IPS DF 19.7 (cell line): ENCODE results near the gene SORCS3.

Experiments used
- DNase-seq: peaks from one replicate; pipeline ENCODE4 v3.0.0-alpha.2; 2013; ENCODE audit warnings: low read depth, low spot score

The SORCS3 gene

DNA sequence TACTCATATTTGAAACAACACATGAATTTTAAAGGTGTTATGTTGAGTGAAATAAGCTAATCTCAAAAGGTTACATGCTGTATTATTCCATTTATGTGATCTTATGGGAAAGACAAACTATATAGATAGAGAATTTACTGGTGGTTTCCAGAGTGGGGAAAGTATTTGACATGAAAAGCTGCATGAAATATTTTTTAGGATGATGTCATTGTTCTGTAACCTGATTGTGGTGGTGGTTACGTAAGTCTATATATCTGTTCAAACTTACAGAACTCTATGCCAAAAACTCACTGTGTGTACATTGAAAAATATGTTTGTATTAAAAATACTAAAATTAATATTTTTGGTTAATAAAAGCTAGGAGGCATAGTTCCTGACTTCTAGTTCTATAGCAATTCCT is 453.0 kb downstream of the SORCS3 start:
- no peak for DNase-seq

DNA sequence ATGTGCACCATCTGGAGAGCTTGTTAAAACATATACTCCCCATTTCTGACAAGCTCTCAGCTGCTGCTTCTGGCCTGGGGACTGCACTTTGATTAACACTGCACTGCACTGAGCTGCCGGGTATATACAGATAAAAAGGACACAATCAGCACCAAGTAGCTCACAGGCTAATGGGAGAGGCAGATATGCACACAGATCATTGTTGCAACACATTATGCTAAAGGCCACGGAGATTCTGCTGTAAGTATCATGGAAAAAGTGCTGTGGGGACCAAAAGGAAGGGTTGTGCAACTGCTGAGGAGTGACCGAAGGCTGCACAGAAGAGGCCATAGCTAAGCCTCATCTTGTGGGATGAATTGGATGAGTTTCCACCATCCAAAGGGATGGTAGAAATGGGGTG is 455.2 kb downstream of the SORCS3 start:
- DNase-seq, result no peak

DNA sequence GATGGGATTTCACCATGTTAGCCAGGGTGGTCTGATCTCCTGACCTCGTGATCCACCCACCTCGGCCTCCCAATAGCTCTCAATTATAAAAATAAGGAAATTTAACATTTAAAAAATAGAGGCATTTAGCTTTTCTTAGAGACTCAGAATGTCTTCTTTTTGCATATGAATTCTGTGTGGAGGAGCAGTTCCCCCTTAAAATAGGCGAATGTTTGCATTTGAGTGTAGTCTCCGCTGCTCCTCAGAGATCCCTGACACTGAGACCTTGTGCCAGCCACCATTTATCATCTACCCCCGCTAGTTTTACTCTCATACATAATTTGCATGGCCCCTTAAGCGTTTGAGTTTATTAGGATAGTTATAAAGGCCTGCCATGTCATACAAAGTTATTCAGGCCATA is 461.9 kb downstream of the SORCS3 start:
- DNase-seq, result no peak

DNA sequence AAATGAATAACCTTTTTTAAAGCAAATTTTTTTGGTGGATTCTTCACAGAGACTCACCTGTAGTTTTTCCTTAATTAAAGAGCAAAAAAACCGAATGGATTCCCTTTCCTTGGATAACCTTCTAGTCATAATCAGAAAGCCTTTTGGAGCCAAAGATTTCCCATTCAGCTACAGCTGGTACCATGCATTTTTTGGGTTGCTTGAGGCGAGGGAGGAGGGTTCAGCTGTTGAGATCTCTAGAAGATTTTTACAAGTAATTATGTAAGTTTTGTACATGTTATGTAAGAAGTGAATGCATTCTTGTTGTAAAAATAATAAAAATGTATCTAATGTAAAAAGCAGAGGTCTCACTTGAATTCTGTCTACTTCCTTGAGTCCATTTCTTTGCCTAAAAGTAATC is 463.2 kb downstream of the SORCS3 start:
- no peak for DNase-seq

DNA sequence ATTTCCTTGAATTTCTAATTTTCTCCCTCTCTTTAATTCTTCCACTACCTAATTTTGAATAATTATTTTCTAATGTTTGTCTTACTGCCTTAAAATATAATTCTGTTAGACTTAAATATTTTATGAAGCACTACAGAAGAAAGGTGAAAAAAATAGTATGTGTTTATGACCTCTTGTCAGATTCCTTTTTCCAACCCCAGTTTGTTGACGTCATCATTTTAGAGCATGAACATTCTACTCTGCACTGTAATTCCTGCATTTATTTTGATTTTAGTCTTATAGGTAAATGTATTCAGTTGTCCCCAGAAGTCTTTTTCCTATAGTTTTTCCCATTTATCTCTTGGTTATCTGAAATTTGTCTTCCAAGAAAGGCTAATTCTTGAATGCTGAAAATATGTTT is 468.1 kb downstream of the SORCS3 start:
- no peak for DNase-seq

DNA sequence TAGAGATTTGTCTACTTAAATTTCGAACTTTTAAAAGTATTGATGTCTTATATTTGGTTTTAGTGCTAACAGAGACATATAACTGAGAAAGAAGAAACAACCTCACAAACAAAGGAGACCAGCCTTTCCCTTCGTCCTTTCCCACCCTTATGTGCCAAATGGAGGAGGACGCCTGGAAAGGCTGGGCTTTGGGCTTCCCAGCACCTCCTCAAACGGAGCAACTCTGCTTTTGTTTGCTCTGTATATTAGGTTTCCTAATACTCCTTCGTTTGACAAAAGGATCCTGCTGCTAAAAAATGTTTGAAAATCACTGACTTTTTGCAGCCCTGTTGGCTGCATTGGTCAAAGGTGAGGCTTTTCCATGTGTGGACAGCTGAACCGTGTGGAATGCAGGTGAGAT is 471.8 kb downstream of the SORCS3 start:
- DNase-seq, result no peak

DNA sequence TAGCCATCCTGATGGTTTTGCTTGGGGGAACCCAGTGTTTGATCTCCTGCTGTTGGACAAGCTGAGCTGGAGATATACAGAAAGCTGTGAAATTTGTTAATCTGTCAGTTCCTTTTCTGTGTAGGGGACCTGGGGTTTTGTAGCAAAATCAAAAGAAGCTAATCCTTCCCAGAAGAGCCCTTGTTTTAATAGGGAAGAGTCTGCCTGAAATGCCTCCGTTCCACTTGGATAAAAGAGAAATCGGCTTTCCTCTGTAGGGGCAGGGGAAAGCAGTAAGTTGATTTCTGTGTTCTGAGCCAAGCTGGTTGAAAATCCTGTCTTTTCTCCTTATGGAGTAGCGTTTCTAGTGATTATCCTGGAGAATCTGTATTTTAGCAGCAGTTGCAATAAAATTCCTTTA is 472.6 kb downstream of the SORCS3 start:
- DNase-seq, result no peak

DNA sequence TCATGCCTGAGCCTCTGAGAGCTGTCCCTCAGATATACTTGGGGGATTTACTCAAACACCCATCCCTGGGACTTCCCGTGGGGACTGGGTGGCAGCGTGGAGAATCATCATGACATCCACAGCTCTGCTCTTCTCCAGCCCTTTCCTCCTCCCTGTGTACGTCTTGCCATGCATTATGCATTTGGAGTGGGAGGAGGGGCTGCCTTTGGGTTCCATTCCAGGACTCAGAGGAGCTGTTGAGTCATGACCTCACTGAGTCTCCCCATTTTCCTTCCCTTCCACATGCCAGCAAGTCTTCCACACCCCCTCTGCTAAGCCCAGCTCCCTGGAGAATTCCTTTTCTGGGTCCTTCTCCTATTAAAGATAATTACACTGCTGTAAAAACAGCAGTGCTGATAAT is 480.7 kb downstream of the SORCS3 start:
- DNase-seq, result no peak

DNA sequence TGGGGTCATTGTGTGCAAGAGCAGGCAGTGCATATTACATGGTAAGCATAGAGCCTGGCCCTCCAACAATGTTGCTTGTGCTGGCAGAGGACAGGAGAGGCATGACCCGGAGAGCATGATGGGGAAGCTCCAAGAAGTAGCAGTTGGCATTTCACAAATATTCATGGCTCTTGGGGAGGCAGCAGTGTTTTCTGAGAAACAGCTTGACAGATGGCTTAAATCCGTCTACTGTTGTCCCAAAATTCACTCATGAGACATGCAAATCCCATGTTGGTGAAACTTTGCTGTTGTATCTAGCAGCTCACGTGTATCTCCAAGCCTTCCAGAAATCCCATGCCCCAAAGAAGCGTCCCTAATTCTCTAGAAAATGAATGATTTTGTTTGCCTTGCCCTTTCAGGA is 487.0 kb downstream of the SORCS3 start:
- DNase-seq, result no peak

DNA sequence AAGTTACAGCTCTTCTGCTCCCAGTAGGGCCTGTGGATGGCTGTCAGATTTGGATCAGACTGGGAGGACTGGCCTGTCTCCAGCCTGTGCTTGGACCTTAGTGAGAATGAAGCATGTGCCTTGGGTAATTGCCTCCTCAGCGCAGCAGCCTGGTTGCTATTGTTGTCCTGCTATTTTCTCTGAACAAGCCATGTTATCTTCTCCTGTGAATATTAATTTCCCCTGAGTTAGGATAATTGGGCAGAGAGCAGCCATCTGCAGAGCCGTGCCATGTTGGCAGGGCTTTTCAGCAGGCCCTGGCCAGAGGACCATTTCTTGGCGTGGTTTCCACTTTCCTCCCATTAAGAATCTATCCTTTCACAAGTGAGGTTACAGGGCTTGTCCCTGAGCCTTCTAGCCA is 497.3 kb downstream of the SORCS3 start:
- no peak for DNase-seq

DNA sequence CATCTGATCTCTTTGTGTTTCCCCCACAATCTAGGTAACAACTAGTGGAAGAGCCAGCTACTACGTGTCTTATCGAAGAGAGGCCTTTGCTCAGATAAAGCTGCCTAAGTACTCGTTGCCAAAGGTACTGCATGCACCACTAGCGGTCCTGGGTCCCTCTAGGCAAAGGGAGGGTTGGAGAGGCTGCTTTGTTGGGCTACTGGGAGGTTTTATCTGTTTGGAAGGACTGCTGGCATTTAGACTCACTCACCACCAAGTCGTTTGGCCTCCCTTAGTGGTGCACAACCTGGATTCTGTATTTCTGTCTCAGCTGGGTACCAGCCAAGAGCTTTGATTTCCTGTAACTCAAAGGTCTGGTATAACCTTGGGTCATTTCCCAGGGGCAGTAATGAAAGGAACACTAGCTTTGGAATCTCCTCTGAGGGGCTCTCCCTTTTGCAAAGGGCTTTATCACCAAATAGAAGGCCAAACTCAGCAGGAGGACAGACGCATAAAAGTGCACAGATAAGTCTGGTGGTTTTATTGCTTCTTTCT is 498.3 kb downstream of the SORCS3 start:
- DNase-seq, result no peak

DNA sequence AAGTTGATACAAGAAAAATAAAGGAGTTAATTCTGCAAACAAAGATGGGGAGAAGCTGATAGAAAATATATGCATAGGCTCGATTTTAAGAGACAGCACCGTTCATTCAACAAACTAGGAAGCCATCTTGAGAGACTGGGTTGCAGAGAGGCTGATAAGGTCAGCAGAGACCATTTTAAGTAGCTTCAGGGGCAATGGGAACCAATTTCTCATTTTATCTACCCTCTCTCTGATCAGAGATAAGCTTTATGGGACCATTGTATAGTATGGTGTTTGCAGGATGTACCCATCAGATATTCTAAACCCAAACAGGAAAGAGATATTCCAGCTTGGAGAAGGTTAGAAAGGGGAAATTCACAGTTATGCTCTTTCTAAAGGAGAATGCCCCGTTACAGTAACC is 499.5 kb downstream of the SORCS3 start:
- DNase-seq, result no peak

DNA sequence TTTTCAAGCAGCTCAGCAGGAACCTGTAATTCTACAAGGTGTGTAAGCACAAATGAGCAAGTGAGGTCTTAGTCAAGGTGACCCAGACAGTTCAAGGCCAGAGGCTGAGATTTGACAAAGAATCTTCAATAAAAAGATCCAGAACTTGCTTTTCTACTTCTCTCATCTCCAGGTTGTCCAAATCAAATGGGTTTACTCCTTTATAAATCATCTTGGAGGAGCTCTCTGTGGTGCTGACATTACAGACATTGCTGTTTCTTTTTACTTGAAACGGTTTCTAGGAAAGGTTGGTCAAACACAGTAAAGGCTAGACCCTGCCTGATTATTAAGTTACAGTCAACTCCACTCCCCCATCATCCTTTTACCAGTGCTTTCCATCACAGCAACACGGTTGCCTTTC is 504.6 kb downstream of the SORCS3 start:
- no peak for DNase-seq

DNA sequence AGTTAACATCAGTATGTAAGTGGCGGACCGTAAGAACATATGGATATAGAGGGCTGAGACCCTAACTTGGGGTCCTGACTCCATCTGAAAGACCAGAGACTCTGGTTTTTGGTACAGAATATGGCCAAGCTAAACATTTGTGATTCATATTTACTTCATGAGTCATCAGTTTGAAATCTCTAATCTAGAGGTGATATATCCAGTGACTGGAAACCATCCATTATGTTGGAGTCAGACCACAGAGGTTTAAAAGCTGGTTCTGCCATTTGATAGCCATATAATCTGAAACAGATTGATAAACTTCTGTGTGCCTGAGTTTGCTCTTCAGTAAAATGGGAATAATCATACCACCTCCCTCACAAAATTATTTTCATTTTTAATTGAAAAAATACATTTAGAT is 505.3 kb downstream of the SORCS3 start:
- DNase-seq, result no peak

DNA sequence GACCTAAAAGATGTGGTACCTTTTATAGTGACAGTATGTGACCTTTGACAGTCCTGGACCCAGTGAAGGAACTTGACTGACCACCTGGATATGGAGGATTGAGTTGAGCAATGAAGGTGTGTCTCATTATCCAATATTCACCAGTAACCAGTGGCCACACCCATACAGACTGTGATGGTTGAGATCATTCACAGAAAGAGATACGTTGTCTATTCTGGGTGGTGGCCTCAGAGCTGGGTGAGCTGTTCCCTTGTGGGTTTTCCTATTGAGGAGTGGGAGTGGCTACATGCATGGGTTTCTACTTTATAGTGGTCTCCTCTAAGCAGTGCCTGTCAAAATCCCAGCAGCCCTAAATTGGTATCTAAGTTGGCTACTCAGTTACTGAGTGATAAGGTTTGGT is 507.4 kb downstream of the SORCS3 start:
- DNase-seq, result no peak

DNA sequence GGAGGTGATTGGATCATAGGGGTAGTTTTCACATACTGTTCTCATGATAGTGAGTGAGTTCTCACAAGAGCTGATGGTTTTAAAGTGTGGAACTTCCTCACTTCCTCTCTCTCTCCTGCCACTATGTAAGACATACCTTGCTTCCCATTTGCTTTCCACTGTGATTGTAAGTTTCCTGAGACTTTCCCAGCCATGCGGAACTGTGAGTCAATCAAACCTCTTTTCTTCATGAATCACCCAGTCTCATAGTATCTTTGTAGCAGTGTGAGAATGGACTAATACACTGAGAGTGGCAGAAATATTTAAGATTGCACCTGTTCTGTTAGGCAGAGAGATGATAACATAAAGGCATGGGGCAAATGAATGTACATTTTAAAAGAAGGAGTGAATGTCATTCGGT is 507.8 kb downstream of the SORCS3 start:
- DNase-seq, result no peak

DNA sequence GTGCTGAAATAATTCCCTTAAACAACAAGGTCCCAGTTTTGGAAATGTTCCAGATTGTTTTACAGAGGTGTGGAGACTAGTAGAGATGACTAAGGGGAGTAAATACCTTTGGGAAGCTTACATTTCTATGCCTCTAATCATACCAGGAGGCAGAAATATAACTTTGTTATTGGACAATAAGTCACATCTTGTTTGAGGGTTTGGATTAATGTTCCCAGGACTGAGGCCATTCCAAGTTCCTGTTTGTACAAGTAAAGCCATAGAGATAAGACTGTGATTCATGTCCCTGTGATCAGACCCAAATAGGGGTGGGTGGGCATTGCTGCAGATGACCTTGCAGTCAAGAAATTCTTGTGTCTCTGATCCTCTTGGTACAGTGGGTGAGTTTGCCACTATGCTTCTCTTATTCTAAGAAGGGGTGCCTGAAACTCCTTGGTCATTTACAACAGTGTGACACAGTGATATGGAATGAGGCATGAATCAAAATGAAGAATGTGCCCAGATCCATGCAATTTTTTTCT is 508.3 kb downstream of the SORCS3 start:
- no peak for DNase-seq

DNA sequence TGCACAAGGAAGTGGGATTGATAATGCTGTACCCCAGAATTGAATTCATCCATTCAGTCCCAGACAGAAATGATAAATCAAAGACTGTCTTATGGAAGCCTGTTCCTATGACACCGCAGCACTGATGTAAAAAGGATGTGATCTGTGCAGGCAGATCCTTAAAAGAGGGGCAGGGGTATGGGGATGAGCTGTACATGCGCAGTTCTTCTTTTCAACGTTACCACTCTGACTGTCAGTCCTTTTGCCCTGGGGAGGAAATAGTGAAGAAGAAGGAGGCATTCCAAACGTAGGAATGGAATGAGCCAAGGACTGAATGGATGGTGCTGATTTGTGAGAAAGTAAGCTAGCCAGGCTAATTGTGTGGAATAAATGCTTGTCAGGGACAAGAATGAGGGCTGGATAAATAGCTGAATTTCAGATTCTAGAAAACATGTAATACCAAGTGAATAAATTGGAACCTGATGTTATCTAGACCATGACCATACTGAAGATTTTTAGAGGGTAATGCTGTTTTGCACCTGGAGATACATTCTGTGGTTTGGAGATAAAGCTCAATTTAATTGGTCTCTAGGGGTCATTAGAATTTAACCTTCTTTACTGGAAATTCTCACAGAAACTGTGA is 509.3 kb downstream of the SORCS3 start:
- no peak for DNase-seq

DNA sequence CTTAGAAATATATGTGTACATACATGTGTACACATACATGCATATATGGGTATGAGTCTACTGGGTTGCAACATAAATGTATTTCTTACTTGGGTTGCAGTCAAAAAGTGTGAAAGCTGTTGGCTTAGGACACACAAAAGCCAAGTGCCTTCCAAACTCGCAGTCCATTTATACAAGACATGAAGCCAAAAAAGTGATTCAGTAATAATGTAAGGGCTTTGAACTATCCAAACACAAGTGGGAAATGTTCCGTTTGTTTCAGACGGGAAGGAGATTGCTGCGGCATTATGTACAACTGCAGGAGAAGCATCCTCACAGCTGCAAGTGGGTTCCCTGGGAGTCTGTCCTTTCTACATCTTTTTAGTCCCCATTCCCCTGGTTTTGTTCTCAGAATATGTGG is 513.6 kb downstream of the SORCS3 start:
- DNase-seq, result no peak

DNA sequence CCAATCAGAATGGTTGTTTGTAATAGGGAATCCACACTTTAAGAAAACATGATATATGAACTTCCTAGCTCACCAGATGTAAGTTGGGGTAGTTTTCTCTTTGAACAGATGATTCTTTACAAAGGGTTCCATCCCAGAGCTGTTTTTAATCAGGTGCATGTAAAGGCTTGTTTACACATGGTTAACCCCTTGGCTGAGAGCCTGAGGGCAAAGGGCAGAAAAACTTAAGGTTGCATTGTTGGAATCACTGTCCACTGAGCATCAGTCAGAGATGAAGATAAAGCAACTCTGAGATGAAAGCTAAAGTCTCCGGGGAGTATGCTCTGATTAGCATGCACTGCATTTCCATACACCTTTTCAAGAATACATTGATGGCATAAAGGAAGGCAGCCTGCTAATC is 518.2 kb downstream of the SORCS3 start:
- no peak for DNase-seq

DNA sequence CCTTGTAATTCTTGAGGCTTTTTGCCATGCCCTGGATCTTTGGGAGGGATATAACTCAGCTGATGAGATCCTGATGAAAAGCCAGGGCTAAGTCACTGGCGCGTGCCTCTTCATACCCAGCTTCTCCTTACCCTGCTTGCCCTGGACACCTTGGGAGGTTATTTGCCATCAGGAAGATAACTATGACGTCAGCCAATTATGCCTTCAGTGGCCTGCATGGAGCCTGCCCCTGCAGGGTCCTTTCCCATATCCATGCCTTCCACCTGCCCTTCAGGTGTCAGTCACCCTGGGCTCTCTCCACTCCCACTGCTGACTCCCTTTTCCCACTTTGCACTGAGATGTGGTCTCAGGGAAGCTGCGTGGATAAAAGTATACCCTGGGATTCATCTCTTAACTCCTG is 520.1 kb downstream of the SORCS3 start:
- no peak for DNase-seq

DNA sequence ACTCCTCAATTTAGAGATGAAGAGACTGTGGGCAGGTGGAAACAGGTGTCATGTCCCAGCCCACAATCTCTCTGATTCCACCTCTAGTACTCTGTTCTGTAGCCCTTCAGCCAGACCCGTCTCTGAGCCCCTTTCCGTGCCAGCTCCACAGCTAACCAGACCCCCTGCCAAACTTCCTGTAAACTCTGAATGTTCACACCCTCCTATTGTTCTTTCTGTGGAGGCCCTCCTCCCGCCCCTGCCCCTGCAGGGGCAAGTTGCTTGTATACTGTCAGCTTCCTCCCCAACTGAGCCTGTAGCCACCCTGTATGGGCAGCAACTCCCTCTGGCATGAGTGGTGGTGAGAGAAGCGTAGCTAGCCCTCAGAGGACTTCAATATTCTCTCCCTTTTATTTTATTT is 520.7 kb downstream of the SORCS3 start:
- DNase-seq, result no peak

DNA sequence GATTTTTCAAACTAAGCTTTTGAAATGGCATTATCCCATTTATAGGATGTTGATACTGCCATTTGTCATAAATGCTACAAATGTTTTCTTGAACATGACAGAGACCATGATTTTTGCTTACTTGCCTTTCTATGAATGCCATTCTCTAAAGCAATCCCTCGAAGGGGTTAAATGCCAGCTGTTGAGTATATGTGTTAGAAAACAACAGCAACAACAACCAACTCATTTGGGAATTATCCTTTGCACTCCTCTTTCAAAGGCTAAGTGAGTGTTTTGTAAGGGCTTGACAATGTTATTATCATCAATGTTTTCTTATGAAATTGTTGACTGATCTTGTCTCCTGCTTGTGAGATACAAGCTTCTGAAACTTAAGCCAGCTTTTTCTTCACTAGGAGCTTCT is 529.4 kb downstream of the SORCS3 start:
- no peak for DNase-seq

DNA sequence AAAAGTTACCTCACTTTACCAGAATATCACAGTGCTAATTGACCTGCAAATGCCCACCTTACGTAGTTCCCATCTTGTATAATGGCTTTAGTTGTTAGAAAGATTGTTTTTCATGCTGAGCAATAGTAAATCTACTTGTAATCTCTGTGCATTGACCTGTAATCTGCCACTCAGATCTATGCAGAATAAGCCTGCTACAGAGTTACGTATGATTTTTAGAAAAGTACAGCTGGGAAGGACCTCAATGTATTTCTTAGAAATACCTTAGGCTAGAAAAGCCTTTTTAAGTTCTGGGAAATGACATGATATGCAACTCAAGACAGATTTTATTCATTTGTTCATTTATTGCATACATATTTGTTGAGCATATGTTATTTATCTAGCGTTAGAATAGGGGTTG is 530.9 kb downstream of the SORCS3 start:
- no peak for DNase-seq
